Measurements from ENCODE around the gene HNRNPA0.

DNA sequence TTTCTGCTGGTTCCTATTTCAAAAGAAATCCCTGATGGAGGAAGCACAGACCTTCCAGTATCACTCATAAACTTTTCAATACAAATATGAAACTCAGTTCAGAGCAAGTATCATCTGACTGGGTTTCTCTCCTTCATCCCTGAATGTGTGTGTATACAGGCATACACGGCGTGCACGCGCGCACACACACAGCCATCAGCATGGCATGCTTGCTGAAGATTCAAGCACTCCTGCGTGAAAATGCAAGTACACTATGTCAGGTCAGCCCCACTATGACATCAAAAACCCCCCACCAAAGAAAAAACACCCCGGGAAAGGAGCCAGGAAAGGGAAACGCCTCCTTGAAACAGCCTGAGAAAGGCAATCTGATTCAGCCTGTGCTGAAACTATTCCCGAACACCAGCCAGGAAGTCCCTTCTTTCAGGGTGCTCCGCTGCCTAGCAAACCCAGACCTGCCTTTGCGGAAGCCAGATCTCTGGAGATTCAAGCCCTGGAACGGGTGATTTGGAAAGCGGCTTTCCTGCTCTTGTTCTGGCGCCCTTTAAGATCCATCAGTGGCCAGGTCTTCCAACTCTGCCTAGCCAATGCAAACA, 19.1 kb downstream of the HNRNPA0 start:
- TF ChIP-seq, protein P1, sequence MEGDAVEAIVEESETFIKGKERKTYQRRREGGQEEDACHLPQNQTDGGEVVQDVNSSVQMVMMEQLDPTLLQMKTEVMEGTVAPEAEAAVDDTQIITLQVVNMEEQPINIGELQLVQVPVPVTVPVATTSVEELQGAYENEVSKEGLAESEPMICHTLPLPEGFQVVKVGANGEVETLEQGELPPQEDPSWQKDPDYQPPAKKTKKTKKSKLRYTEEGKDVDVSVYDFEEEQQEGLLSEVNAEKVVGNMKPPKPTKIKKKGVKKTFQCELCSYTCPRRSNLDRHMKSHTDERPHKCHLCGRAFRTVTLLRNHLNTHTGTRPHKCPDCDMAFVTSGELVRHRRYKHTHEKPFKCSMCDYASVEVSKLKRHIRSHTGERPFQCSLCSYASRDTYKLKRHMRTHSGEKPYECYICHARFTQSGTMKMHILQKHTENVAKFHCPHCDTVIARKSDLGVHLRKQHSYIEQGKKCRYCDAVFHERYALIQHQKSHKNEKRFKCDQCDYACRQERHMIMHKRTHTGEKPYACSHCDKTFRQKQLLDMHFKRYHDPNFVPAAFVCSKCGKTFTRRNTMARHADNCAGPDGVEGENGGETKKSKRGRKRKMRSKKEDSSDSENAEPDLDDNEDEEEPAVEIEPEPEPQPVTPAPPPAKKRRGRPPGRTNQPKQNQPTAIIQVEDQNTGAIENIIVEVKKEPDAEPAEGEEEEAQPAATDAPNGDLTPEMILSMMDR (conservative IDR thresholded peaks at IDR 0.05; ENCODE audit: low read depth in 2 of 2), result no peak
- no peak for TF ChIP-seq EZH2 (IDR thresholded peaks at IDR 0.05; ENCODE audit: low read depth, unreplicated experiment)
- TF ChIP-seq POLR2AphosphoS5 (IDR thresholded peaks at IDR 0.05; ENCODE audit: low read depth), result no peak
- TF ChIP-seq, protein P2, sequence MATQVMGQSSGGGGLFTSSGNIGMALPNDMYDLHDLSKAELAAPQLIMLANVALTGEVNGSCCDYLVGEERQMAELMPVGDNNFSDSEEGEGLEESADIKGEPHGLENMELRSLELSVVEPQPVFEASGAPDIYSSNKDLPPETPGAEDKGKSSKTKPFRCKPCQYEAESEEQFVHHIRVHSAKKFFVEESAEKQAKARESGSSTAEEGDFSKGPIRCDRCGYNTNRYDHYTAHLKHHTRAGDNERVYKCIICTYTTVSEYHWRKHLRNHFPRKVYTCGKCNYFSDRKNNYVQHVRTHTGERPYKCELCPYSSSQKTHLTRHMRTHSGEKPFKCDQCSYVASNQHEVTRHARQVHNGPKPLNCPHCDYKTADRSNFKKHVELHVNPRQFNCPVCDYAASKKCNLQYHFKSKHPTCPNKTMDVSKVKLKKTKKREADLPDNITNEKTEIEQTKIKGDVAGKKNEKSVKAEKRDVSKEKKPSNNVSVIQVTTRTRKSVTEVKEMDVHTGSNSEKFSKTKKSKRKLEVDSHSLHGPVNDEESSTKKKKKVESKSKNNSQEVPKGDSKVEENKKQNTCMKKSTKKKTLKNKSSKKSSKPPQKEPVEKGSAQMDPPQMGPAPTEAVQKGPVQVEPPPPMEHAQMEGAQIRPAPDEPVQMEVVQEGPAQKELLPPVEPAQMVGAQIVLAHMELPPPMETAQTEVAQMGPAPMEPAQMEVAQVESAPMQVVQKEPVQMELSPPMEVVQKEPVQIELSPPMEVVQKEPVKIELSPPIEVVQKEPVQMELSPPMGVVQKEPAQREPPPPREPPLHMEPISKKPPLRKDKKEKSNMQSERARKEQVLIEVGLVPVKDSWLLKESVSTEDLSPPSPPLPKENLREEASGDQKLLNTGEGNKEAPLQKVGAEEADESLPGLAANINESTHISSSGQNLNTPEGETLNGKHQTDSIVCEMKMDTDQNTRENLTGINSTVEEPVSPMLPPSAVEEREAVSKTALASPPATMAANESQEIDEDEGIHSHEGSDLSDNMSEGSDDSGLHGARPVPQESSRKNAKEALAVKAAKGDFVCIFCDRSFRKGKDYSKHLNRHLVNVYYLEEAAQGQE (IDR thresholded peaks at IDR 0.05; ENCODE audit: unreplicated experiment), result no peak

All from GM23338 (cell line).